GM12872 (cell line): ENCODE results near the gene C2orf74.

Experiments used
- CTCF ChIP-seq: IDR thresholded peaks from 3 replicates; pipeline ENCODE4 v1.5.1; 2011; ENCODE audit warnings: low read depth, mild to moderate bottlenecking, low read length, moderate library complexity; ENCODE audit not compliant: insufficient read depth

C2orf74 gene

GRCh38 chr2:61138859-61139258 lies 23.1 kb upstream of the C2orf74 start:
- TF ChIP-seq CTCF = no peak

- no peak for TF ChIP-seq CTCF
These were observed 20.8 kb upstream of the C2orf74 start for GRCh38 chr2:61141151-61141550.

- no peak for TF ChIP-seq CTCF
These were observed 17.2 kb upstream of the C2orf74 start for GRCh38 chr2:61144697-61145268.

- TF ChIP-seq CTCF = no peak
These were observed 16.0 kb upstream of the C2orf74 start for GRCh38 chr2:61145990-61146389.

- TF ChIP-seq CTCF = no peak
These were observed 12.9 kb upstream of the C2orf74 start for GRCh38 chr2:61149074-61149473.

GRCh38 chr2:61151436-61151835 lies 10.6 kb upstream of the C2orf74 start:
- no peak for TF ChIP-seq CTCF

- no peak for TF ChIP-seq CTCF
These were observed 4.5 kb upstream of the C2orf74 start for GRCh38 chr2:61157371-61158003.
